ENCODE data around the gene RMC1.
"Not testable (repeated sequence)": the region's sequence is repeated elsewhere in the genome, so short reads cannot be mapped to it uniquely, and the experiment has no call there.

RMC1 gene

DNA sequence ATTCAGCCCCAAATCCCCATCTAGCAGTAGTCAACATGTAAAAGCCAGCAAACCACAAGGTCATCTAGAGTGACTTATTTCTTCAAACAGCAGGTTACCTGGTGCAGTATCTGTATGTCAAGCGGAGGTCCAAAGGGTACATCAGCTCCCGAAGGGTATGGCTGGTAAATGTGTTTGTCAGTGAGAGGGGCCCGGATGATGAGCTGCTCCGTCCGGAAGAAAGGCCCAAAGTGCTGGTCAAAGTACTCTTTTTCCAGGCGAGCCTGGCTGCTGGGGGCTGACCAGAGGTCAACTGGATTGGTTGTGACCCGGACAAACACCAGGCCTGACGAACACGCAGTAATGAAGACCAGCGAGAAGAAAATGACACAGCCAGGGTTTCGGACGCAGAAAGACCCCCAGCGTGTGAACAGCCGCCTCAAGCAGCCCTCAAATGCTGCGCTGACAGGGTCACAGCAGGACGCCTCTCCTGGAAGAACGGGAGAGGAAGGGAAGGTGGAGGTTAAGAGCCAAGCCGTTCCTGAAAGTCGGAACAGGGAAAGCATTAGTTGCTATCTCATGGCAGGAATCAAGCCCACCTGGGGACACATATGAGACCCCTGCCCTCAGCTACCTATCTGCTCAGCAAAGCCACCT, 53.0 kb downstream of the RMC1 start:
- no peak for DNase-seq (ENCODE audit: extremely low read depth in 1 of 2, low read depth in 1 of 2)

DNA sequence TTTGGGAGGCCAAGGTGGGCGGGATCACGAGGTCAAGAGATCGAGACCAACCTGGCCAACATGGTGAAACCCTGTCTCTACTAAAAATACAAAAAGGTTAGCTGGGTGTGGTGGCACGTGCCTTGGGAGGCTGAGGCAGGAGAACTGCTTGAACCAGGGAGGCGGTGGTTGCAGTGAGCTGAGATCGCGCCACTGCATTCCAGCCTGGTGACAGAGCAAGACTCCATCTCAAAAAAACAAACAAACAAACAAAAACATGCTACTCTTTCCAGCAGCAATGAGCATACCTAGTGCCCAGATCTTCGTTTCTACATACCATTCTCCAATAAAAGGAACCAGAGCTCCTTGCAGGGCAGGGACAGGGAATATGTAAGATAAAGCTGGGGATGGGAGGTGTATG, 54.2 kb downstream of the RMC1 start:
- not testable (repeated sequence) for DNase-seq (ENCODE audit: extremely low read depth in 1 of 2, low read depth in 1 of 2)

DNA sequence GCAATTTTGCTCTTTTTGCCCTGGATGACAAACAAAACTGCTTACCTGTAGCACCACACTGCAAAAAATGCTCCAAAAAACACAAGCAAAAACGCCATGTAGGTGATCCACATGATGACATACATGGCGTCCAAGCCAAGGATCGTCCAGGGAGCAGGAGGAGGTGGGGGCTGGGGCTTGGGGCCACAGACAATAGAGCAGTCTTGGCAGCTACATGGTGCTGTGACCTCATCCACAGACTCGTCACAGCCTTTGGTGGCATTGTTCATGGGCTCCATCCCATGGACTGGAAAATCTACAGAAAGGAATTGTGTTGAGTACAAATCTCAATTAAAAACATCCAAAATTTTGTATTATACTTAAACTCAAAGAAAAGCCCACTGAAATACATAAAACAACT, 56.9 kb downstream of the RMC1 start:
- no peak for DNase-seq (ENCODE audit: extremely low read depth in 1 of 2, low read depth in 1 of 2)

DNA sequence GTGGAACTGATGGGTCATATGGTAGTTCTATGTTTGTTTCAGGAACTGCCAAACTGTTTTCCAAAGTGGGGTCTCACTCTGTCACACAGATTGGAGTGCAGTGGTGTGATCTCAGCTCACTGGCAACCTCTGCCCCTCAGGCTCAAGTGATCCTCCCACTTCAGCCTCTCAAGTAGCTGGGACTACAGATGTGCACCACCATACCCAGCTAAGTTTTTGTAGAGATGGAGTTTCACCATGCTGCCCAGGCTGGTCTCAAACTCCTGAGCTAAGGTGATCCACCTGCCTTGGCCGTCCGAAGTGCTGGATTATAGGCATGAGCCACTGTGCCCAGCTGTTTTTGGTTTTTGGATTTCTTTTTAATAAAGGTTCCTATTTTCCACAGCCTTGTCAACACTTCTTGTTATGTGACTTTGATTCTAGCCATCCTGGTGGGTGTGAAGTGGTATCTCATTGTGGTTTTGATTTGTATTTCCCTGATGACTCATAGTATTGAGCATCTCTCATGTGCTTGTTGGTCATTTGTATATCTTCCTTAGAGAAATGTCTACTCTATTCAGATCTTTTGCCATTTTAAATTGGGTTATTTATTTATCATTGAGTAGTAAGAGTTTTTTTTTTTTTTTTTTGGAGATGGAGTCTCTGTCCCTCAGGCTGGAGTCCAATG, 60.2 kb downstream of the RMC1 start:
- DNase-seq (ENCODE audit: extremely low read depth in 1 of 2, low read depth in 1 of 2), result no peak

DNA sequence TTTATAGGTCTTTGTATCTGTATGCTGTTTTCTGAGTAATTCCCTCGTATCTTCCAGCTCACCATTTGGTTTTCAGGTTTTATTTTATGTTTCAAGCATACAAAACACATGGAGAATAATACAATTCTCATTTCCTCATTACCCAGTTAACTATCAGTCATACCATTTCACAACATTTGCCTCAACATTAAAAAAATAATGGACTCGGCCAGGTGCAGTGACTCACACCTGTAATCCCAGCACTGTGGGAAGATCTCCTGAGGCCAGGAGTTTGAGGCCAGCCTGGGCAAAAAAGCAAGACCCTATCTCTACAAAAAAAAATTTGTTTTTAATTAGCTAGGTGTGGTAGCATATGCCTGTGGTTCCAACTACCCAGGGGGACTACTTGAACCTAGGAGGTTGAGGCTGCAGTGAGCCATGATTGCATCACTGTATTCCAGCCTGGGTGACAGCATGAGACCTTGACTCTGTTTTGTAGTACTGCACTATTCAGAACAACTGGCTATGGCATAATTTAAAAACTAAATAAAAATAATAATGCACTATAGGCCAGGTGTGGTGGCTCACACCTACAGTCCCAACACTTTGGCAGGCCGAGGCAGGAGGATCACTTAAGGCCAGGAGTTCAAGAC, 62.7 kb downstream of the RMC1 start:
- DNase-seq (ENCODE audit: extremely low read depth in 1 of 2, low read depth in 1 of 2), result no peak

DNA sequence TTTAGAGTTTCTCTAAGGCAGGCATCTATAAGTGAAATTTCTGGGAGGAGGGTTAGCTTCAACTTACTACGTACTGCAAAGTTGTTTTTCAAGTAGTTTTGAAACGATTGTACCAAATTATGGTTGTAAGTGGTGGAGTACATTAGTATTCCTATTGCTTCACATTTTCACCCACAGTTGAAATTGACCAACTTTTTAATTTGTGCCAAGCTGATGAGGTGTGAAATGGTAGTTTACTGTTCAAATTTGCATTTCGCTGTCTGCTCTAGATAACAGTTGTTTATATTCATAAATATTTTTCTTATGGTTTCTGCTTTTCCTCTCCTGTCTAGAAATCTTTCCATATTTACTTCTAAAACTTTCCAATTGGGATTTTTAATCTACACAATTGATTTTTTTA, 64.4 kb downstream of the RMC1 start:
- no peak for DNase-seq (ENCODE audit: extremely low read depth in 1 of 2, low read depth in 1 of 2)

DNA sequence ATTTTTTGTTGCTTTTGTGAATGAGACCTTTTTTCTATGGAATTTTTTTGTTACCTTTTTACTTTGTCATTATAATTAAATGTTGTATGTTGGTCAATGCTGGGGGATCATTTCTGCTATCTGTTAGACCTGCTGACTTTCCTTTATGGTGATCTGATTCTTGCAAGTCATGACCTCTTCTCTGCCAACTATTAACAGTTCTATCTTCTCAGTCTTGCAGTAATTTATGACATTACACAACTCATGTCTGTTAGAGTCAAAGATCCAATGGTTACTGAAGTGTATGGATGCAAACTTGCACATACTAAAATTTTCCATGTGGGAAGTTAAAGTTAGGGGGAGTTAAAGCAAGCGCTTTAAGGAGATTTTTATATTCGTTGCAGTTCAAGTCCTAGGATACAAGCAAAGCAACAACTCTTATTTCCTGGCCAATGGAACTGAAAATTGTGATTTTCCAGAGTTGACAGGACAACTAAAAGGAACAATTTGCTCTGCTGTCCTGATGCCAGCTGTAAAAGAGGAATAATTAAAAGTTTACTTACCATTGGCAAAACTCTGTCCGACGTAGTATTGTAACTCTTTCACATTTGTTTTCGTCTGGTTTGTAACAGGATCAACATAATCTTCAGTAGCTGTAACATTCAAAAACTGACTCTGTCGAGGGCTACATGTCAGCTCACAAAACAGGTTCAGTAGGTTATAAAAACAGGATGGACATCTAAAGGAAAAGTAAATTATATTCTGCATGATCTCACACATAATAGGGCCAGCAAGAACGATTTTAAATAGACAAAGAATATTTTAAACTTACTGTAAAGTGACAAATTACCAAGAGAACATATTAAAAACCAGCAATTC, 65.2 kb downstream of the RMC1 start:
- no peak for DNase-seq (ENCODE audit: extremely low read depth in 1 of 2, low read depth in 1 of 2)

DNA sequence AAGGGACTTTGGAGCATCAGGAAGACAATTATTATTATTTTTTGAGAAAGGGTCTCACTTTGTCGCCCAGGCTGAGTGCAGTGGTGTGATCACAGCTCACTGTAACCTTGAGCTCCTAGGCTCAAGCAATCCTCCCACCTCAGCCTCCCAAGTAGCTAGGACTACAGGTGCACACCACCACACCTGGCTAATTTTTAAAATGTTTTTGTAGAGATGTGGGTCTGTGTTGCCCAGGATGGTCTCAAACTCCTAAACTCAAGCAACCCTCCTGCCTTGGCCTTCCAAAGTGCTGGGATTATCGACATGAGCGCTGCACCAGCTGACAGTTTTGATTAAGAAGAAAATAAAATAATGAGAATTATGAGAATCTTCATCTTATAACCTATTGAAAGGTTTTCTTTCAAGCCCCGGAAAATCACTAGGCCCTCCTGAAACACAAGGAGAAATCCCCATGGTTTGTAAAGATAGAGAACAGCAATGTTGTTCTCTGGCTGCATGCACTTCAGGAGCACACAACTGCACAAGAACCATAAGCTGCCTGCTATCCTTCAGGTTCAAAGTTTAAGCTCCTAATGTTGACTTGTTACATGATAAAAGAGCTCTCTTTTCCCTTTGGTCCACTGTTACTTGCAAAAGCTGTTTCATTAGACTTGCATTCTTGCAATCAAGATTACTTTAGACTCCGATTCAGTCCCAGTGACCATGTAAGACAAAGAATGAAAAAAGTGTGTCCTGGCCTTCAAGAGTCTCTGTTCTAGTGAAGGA, 66.2 kb downstream of the RMC1 start:
- no peak for DNase-seq (ENCODE audit: extremely low read depth in 1 of 2, low read depth in 1 of 2)

DNA sequence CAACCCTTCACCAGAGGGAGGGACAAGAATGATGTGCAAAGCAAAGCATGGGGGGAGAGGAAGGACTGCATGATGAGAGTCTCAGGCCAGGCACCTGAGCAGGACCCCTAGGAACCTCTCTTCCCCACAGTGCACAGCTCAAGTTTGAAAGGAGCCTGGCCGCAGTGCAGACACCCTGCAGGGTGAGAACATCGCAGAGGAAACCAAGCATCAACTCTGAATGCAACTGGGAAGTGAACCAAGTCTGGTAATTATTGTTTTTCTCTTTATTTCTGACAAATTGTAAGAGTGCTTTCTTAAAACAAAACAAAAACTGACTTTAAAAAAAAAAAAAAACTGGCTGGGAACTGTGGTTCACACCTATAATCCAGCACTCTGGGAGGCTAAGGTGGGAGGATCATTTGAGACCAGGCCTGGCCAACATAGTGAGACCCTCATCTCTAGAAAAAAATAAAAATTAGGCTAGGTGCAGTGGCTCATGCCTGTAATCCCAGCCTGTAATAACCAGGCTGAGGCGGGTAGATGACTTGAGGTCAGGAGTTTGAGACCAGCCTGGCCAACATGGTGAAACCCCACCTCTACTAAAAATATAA, 67.7 kb downstream of the RMC1 start:
- no peak for DNase-seq (ENCODE audit: extremely low read depth in 1 of 2, low read depth in 1 of 2)

DNA sequence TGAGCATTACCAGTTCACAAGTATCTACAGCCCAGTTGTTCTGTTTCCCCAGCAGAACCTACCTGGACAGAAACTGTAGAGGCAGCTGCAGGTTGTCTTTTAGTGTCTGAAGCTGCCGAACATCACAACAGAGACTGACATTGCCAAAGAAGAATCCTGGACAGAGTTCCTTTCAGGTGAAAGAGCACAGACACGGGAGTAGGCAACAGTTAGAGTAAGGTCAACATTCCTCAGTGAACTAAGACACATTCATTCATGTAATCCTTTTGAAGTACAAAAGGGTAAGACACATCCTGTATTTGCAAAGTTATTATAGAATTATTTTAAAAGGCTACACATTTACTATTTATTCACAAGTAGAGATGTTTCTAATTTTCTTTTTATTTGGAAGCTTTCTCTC, 68.7 kb downstream of the RMC1 start:
- DNase-seq (ENCODE audit: extremely low read depth in 1 of 2, low read depth in 1 of 2), result no peak

DNA sequence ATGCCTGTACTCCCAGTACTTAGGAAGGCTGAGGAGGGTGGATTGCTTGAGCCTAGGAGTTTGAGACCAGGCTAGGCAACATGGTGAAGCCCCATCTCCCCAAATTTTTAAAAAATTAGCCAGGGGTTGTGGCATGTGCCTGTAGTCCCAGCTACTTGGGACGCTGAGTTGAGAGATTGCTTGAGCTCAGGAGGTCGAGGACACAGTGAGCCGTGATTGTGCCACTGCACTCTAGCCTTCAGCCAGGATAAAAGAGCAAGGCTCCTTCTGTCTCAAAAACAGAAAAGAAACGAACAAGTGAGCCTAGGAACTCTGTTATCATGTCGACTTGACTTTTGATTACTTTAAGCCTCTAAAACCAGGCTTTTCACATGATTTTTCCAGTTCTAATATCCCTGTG, 69.3 kb downstream of the RMC1 start:
- no peak for DNase-seq (ENCODE audit: extremely low read depth in 1 of 2, low read depth in 1 of 2)

DNA sequence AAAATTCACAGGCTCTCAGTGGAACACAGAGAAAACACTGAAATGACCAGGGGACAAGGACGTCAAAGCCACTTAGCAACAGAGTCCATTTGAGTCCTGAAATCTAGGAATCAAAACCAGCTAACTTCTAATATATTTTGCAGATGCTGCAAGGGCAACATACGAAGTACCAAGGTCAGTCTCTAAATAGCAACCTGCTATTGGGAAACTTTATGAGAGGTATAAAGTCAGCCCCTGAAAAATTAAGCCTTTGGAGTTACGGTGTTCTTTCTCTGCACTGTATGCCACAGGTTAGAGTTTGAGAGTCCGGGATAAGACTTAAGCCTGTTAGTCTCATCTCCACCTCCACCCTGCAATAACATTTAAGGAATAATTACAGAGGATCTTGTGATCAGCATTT, 69.7 kb downstream of the RMC1 start:
- no peak for DNase-seq (ENCODE audit: extremely low read depth in 1 of 2, low read depth in 1 of 2)

DNA sequence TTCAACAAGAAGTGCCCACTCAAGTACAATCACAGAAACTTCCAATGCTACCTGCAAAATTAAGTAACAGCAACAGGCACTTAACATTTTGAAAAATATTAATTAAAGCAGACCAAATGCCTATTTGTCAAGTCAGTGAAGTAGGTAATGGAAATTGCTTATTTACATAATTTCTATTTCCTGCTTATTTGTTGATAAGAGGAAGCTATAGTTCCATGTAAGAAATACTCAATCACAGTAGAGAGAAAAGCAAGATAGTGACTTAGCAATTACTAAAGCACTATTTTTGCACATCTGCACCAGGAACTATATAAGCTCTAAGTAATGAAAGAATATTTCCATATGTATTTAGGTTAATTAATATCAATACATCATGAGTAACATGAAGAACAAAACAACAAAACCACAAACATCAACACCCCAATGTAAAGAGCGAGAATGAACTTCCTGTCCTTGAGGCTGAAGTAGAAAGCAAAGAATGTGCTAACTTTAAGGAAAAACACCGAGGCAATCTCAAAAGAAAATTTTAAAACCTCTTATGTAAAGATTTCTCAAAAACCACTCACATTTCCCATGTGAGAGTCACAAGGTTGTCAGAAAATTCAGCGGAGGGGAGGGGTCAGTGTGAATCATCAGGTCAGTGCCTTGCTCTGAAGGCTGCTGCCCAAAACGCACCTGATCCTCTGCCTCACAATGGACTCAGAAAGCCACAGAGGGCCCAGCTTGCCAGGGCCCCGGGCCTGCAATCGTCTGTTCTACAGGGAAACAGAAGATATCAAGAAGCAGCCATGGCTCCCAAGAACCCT, 70.5 kb downstream of the RMC1 start:
- DNase-seq (ENCODE audit: extremely low read depth in 1 of 2, low read depth in 1 of 2), result peak in 1 of 2 donors; percentile 33

DNA sequence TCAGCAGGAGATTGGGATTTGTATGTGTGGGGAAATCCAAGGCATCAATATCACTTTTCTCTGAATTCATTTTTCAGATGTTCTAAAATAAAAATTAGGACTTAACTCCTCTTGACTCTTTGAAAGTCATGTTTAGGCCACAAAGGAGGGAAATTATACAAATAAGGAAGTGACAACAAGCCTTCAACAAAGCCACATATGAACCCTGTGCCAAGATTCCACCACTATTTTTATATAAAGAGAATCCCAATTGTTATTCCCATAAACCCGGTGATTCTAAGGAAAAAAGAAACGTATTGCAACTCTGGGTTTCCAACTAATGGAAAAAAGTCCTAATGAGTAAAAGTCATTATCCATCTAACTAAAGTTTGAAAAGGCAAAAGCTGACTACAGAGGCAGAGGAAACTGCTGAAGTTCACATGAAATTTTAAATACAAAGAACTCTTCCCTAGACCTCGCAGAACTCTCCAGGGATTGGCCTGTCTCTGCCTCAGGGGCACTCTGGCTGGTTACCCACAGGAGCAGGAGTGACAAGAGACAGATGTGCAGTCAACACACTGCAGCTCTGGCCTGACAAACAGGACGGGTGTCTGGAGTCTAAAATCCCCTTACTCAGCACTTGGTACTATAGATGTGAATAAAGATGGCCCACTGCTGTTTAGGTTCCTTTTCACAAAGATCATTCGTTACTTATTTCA, 71.4 kb downstream of the RMC1 start:
- DNase-seq (ENCODE audit: extremely low read depth in 1 of 2, low read depth in 1 of 2), result no peak

DNA sequence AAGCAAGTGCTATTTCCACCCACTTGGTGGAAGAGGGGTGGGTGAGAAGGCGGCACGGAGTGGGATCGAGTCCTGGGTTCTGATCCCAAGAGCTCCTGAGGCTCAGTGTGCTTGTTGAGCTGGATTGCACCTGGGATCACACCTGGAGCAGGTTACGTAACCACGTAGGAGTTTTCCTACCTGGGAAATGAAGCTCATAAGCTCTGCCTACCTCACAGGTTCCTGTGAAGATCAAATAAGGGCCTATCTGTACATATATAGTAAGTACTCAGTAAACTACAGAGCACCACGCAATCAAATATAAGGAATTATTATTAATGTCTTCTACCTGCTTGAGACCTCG, 72.0 kb downstream of the RMC1 start:
- no peak for DNase-seq (ENCODE audit: extremely low read depth in 1 of 2, low read depth in 1 of 2)

DNA sequence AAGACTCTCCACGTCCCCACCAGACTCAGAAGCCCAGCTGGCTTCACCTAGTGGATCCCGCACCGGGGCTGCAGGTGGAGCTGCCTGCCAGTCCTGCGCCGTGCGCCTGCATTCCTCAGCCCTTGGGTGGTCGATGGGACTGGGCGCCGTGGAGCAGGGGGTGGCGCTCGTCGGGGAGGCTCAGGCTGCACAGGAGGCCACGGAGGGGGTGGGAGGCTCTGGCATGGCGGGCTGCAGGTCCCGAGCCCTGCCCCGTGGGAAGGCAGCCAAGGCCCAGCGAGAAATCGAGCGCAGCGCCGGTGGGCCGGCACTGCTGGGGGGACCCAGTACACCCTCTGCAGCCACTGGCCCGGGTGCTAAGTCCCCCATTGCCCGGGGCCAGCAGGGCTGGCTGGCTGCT, 74.2 kb downstream of the RMC1 start:
- not testable (repeated sequence) for DNase-seq (ENCODE audit: extremely low read depth in 1 of 2, low read depth in 1 of 2)

DNA sequence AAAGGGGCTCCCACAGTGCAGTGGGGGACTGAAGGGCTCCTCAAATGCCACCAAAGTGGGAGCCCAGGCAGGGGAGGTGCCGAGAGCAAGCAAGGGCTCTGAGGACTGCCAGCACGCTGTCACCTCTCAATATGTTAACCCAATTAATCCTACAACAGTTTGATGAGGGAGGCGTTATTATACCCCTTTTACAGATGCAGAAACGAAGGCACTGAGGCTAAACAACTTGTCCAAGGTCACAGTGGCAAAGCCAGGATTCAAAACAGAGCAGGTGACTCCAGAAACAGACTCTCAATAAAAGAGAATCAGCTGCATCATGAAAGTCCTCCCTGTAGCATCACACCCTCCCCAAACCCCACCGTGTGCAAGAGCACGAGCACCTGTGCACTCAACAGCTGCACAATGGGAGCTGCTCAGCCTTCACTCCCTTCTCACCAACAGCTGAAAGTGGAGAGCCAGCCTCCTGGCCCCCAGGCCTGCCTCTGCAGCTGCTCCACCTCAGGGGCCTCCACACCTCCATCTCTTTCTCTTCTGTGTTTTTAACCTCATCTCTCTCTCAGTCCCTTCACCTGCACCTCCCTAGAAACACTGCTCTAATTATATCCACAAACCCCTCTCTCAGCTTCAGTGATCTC, 74.9 kb downstream of the RMC1 start:
- DNase-seq (ENCODE audit: extremely low read depth in 1 of 2, low read depth in 1 of 2), result no peak

DNA sequence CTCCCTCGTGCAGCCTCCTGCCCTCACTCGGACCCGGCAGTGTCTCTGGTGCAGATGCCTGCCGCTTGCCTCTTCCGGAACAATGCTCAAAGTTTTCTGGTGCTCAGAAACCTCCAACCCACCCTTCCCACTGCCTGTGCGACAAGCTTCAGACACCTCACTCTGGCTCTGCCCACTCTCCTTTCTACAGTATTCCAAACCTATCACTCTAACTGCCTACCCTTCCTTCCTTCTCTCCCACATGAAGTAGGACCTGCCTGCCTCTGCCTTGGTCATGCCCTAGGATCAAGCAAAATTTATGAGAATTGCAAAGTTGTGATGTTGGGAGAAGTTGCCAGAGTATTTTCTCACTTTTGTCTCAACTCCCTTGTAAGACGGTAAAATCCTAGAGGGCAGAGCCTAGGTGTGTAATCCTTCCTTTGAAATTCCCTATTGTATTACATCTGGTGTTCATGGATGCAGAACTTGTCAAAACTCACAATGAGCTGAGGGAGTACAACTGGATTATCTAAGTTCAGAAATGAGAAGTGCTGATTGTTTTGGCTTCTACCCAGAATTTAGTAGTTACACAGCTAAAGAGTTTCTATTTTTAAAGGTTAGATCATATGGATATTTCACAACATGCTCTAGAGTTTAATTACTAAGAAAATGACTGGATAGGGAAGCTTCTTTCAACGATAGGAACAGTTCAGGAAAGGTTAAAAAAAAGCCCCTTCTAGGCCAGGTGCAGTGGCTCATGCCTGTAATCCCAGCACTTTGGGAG, 75.8 kb downstream of the RMC1 start:
- DNase-seq (ENCODE audit: extremely low read depth in 1 of 2, low read depth in 1 of 2), result no peak
